ENCODE data around the gene NRL.
A peak's percentile ranks its signal among the peaks of the same experiment; 100 is the strongest.

The NRL gene

DNA sequence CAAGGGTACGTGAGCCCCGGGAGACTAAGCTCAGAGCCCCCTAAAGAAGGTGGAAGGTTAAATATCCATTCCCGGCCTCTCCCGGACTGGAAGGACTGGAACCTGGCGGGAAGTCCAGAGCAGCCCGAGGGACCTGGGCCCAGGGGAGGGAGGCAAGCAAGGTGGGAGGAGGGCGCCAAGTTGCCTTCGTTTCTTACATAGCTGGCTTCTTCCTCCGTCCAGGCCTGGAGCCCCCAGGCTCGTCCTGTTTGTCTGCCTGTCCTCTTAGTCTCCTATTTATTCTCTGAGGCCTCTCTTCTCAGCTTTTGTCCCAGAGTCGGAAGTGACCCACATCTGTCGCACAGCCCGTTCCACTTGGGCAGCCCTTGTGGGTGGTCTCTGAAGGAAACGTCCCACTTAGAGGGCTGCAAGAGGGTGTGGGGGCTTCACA lies 19.9 kb downstream of the NRL start:
- DNase-seq (ENCODE audit: low read depth), result no peak
- TF ChIP-seq, protein P1, sequence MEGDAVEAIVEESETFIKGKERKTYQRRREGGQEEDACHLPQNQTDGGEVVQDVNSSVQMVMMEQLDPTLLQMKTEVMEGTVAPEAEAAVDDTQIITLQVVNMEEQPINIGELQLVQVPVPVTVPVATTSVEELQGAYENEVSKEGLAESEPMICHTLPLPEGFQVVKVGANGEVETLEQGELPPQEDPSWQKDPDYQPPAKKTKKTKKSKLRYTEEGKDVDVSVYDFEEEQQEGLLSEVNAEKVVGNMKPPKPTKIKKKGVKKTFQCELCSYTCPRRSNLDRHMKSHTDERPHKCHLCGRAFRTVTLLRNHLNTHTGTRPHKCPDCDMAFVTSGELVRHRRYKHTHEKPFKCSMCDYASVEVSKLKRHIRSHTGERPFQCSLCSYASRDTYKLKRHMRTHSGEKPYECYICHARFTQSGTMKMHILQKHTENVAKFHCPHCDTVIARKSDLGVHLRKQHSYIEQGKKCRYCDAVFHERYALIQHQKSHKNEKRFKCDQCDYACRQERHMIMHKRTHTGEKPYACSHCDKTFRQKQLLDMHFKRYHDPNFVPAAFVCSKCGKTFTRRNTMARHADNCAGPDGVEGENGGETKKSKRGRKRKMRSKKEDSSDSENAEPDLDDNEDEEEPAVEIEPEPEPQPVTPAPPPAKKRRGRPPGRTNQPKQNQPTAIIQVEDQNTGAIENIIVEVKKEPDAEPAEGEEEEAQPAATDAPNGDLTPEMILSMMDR (conservative IDR thresholded peaks at IDR 0.05; ENCODE audit: control insufficient read depth, insufficient read depth, low read depth, low read length), result no peak
- peak overlapping the region; percentile 74 for H3K4me3 ChIP-seq (ENCODE audit: control insufficient read depth, low read depth, low read length)

DNA sequence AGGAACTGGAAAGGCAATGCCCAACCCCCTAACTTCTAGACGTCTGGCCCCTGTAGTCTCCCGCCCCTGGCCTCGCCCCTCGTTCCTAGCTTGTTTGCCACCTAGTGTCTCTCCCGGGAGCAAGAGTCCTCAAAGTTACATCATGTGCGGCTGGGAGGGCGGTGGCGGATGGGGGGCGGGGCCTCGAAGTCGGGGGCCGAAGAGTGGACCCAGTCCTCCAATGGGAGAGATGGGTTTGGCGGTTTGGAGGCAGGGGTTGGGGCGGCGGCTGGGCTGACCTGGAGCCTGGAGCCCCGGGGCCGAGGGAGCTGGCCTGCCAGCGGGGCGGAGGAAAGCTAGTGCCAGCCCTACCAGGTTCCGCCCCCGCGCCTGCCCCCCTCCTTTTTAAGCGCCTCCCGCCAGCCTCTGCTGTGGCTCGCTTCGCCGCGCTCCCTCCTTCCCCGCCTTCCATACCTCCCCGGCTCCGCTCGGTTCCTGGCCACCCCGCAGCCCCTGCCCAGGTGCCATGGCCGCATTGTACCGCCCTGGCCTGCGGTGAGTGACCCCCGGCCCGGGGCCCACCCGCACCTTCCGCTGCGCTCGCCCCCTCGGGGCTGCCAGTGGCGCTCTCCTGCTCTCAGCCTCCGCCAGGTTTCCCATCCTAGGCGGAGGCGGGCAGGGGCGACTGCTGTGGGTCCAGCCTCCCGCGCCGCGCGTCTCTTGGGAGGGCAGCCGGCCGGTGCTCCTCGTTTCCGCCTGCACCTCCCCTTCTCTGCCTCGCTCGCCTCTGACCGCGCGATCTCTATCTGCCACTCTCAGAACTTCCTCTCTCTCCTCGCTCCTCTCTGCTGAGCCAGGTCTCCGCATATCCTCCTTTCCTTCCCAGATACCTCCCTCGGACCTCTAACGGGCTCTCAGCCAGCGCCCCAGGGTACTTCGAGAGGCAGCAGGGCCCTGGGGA lies 20.6 kb downstream of the NRL start, which contains the start of gene PCK2:
Gene PCK2 (plus strand): TSS at position 411 of the 940 bp plus-strand sequence. CDS start 95 bp downstream, at position 506.
- peak within 1 kb of the TSS; percentile 74 for H3K4me3 ChIP-seq (ENCODE audit: control insufficient read depth, low read depth, low read length)
- peak; percentile 72 for DNase-seq (ENCODE audit: low read depth)
- TF ChIP-seq, protein P1 (conservative IDR thresholded peaks at IDR 0.05; ENCODE audit: control insufficient read depth, insufficient read depth, low read depth, low read length), result peak; percentile 12

DNA sequence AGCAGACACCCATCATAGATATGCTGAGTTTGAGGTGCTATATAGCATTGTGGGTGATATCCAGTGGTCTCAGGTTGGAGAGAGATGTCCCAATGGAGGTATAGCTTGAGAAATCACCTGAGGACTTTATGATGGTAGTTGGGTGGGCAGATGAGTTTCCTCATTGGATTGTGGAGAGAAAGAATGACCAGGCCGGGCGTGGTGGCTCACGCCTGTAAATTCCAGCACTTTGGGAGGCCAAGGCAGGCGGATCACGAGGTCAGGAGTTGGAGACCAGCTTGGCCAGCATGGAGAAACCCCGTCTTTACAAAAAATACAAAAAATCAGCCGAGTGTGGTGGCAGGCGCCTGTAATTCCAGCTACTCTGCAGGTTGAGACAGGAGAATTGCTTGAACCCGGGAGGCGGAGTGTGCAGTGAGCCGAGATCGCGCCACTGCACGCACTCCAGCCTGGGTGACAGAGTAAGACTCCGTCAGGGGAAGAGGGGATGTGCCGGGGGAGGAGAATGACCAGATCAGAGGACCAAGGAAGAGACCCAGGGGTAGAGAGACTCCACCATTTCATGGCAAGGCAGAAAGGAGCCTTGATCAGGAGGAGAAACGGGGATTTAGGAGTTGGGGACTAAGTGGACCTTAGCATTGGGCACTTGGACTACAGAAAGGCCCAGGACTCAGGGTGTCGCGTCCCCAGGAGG lies 21.4 kb downstream of the NRL start:
- TF ChIP-seq, protein P1 (conservative IDR thresholded peaks at IDR 0.05; ENCODE audit: control insufficient read depth, insufficient read depth, low read depth, low read length), result no peak

DNA sequence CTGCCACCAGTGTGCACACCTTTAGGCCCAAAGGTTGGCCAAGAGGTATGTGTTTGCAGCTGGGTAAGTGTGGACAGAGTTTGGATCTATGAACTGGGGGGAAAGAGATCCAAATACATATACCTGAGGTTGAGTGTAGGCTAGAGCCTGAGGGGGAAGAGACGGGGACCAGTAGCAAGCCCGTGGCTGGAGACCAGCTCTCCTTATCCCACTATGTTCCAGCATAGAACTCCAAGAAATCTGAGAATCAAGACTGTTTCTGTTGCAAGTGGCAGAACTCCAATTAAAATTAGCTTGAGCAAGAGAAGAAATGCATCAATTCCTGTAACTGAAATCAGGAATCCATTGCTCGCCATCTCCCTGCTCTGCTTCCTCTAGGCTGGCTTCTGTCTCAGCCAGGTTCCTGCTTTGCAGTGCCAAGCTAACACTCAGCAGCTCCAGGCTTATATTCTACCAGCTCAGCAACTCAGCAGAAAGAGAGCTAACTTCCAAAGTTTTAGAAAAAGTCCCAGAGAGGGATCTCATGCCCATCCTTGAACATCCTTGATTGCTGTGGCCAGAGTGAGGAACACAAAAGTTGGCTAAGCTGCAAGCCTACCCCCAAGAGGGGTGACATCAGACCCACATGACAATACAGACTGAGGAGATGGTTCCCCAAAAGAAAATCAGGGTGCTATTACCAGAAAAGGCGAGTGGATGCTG lies 22.1 kb downstream of the NRL start:
- TF ChIP-seq, protein P1 (conservative IDR thresholded peaks at IDR 0.05; ENCODE audit: control insufficient read depth, insufficient read depth, low read depth, low read length), result no peak
- no peak overlapping the region for H3K4me3 ChIP-seq (ENCODE audit: control insufficient read depth, low read depth, low read length)
- no peak for DNase-seq (ENCODE audit: low read depth)

More for the DNA sequence above, 21.4 kb downstream of the NRL start:
- H3K4me3 ChIP-seq (ENCODE audit: control insufficient read depth, low read depth, low read length), result peak overlapping the region; percentile 74
- no peak for DNase-seq (ENCODE audit: low read depth)

DNA sequence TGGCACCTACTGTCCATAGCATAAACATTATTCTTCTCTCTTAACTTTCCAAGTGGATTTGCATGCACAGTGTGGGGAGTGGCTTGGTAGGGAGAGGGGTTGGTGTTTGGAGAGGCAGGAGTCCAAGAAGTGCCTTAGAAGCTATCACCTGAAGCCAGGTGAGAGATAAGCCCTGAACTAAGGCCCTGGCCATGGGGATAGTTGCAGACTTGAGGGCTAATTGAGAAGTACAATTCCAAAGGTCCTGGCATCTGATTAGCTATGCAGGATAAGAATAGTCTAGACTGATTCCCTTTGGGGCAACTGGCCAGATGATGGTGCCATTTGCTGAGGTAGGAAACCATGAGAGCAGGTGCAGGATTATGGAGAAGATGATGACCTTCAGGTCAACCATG lies 22.6 kb downstream of the NRL start:
- TF ChIP-seq, protein P1 (conservative IDR thresholded peaks at IDR 0.05; ENCODE audit: control insufficient read depth, insufficient read depth, low read depth, low read length), result no peak
- DNase-seq (ENCODE audit: low read depth), result no peak
- no peak overlapping the region for H3K4me3 ChIP-seq (ENCODE audit: control insufficient read depth, low read depth, low read length)

DNA sequence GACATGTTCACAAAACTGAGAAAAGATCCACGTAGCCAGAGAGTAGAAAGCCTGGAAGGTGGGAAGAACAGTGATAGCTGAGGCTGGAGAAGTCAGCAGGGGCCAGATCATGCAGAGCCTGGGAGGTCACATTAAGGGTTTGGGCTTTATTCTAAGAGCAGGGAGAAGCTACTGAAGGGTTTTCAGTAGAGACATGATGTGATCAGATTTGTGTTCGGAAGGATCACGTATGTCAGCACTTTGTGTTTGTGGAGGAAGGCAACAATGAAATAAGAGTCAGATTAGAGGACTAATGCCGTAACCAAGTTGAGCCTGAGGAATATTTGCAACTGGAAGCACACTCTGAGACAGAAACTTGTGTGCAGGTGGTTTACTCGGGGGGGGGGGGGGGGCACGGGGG lies 24.9 kb downstream of the NRL start:
- TF ChIP-seq, protein P1 (conservative IDR thresholded peaks at IDR 0.05; ENCODE audit: control insufficient read depth, insufficient read depth, low read depth, low read length), result no peak

More for the DNA sequence above, 24.9 kb downstream of the NRL start:
- H3K4me3 ChIP-seq (ENCODE audit: control insufficient read depth, low read depth, low read length), result no peak overlapping the region
- DNase-seq (ENCODE audit: low read depth), result no peak

Measured in fibroblast of mammary gland (primary cell).